ENCODE results near the gene AKAP9.

DNA sequence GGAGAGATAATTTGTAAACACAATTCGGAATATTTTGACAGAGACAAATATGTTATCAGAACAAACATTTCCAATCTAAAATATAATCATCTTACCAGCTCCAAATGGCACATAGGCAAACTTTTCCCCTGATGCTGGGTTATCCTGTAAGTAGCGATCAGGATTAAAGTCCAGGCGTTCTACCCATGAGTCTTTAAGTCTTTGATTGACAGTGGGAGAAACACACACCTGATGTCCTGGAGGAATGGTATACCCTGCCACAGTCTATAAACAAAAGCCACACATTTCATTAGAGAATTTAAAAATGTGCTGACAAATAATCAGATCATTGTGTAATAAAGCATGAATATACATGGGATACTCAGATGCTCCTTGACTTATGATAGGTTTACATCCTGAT, 176.3 kb downstream of the AKAP9 start:
- no peak for TF ChIP-seq CTCF (IDR thresholded peaks at IDR 0.05)
- no peak for TF ChIP-seq POLR2A (IDR thresholded peaks at IDR 0.05)
